ENCODE data around the gene FGFR1OP2. TPM values are rescaled to one million over a fixed set of nuclear protein-coding genes. Genes with fewer than 3 reads are reported as not detected.
"Not testable (repeated sequence)": the region's sequence is repeated elsewhere in the genome, so short reads cannot be mapped to it uniquely, and the experiment has no call there.

Gene FGFR1OP2
- 51.9 TPM for polyA plus RNA-seq (2012; ENCODE audit: missing spikeins)

DNA sequence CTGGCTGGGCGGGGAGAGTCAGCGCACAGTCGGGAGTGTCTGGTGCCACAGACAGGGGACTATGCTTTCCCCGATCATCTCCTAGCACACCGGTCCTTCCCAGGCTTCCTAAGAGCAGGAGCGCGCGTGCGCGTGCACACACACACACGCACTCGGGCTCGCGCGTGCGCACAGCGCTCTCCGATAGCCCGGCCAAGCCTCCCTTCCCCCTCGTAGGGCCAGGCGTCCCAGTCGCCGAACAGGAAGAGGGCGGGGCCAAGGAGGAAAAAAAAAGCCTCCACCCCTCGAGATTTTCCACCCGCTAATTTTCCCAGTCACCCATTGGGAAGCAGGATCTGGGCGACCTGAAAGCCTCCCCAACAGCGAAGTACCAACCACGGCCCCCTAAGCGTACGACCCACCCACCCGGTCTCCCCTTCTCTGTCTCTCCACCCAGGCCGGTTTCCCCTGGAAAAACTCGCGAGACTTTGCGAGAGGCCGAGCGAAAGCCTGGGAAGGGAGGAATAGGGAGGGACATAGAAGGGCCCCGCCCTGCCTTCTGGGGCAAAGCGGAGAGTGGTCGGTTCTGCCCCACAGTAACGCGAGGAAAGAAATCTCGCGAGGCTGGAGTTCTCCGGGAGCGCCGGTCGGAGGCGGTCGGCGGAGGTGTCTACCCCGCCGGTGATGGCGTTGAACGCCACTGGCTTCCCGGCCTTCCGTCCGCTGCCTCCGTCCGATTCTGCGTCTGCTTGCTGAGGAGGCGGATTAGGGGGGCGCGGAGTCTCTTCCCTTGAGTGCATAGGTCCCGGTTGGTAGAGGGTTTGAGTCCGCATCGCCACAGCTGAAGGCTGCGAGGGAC is at the start of gene FGFR1OP2, which contains the start of gene INTS13:
Gene FGFR1OP2 (plus strand): TSS at position 608 of the 838 bp plus-strand sequence. CDS start 15,689 bp downstream, outside the sequence.
Gene INTS13 (minus strand): TSS at position 119 of the 838 bp plus-strand sequence. CDS start 1,178 bp downstream, outside the sequence.
- TF ChIP-seq POLR2A (IDR thresholded peaks at IDR 0.05; ENCODE audit: low read depth, low read length) (peak; percentile 95), TAF1 (IDR thresholded peaks at IDR 0.05; ENCODE audit: borderline replicate concordance, low read depth, low read length) (peak; percentile 70), POLR2AphosphoS5 (IDR thresholded peaks at IDR 0.05; ENCODE audit: low read depth, low read length) (peak; percentile 93)
- peak; percentile 72 for DNase-seq (ENCODE audit: insufficient read length)
- FAIRE-seq = peak; percentile 94

GRCh38 chr12:26890784-26891183 is 47.5 kb upstream of the FGFR1OP2 start:
- FAIRE-seq = no peak
- TF ChIP-seq TAF1 (IDR thresholded peaks at IDR 0.05; ENCODE audit: borderline replicate concordance, low read depth, low read length) (no peak), POLR2AphosphoS5 (IDR thresholded peaks at IDR 0.05; ENCODE audit: low read depth, low read length) (no peak), POLR2A (IDR thresholded peaks at IDR 0.05; ENCODE audit: low read depth, low read length) (no peak)
- DNase-seq (ENCODE audit: insufficient read length) = no peak

GRCh38 chr12:26891704-26892103 is 46.6 kb upstream of the FGFR1OP2 start:
- DNase-seq (ENCODE audit: insufficient read length) (no peak), FAIRE-seq (no peak)
- TF ChIP-seq POLR2AphosphoS5 (IDR thresholded peaks at IDR 0.05; ENCODE audit: low read depth, low read length) = no peak
- TF ChIP-seq POLR2A (IDR thresholded peaks at IDR 0.05; ENCODE audit: low read depth, low read length) = no peak
- no peak for TF ChIP-seq TAF1 (IDR thresholded peaks at IDR 0.05; ENCODE audit: borderline replicate concordance, low read depth, low read length)

- no peak for TF ChIP-seq POLR2A (IDR thresholded peaks at IDR 0.05; ENCODE audit: low read depth, low read length)
- no peak for TF ChIP-seq TAF1 (IDR thresholded peaks at IDR 0.05; ENCODE audit: borderline replicate concordance, low read depth, low read length)
- DNase-seq (ENCODE audit: insufficient read length) (no peak), FAIRE-seq (no peak)
Measured at GRCh38 chr12:26895672-26896071, 42.6 kb upstream of the FGFR1OP2 start.

DNA sequence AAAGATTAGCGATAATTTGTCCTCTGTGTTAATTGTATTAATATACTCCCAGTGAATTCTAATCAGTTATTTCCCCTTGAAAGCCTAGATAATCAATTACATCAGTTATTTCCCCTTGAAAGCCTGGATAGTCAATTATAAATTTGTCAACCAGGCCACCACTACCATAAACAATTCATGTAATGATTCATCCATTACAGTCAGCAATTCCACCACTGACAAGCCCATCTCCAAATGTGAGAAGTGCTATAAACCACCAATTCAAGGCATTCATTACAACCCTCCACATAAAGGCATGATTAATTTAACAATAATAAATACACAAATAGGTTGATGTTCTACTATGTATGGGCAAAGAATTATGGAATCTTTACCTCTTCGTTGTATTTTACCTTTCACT is 41.4 kb upstream of the FGFR1OP2 start:
- no peak for TF ChIP-seq POLR2AphosphoS5 (IDR thresholded peaks at IDR 0.05; ENCODE audit: low read depth, low read length)
- TF ChIP-seq POLR2A (IDR thresholded peaks at IDR 0.05; ENCODE audit: low read depth, low read length) = no peak
- DNase-seq (ENCODE audit: insufficient read length) (no peak), FAIRE-seq (no peak)

DNA sequence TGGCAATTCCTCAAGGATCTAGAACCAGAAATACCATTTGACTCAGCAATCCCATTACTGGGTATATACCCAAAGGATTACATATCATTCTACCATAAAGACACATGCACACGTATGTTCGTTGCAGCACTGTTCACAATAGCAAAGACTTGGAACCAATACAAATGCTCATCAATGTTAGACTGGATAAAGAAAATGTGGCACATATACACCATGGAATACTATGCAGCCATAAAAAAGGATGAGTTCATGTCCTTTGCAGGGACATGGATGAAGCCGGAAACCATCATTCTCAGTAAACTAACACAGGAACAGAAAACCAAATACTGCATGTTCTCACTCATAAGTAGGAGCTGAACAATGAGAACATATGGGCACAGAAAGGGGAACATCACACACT is 34.9 kb upstream of the FGFR1OP2 start:
- not testable (repeated sequence) for FAIRE-seq; DNase-seq (ENCODE audit: insufficient read length)

DNA sequence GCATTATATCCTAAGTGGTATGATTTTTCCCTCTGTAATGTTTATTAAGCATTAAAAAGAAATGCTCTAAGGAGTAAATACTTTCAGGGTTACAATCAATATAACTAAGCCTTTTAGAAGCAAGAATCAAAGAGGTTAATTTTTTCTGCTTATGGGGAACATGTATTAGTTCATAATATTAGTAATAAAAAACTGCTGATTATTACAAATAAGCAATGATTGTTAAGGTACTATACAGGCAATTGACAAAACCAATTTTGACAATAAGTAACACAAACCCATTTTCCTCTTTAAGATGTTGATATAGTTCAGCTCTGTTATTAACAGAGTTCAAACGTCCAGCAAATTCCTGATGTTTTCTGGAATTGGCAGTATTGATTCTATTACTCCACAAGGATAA is 32.2 kb upstream of the FGFR1OP2 start:
- FAIRE-seq = no peak
- TF ChIP-seq TAF1 (IDR thresholded peaks at IDR 0.05; ENCODE audit: borderline replicate concordance, low read depth, low read length) = no peak
- TF ChIP-seq POLR2A (IDR thresholded peaks at IDR 0.05; ENCODE audit: low read depth, low read length) = no peak
- no peak for TF ChIP-seq POLR2AphosphoS5 (IDR thresholded peaks at IDR 0.05; ENCODE audit: low read depth, low read length)

GRCh38 chr12:26906704-26907103 is 31.6 kb upstream of the FGFR1OP2 start:
- DNase-seq (ENCODE audit: insufficient read length) (no peak), FAIRE-seq (no peak)
- TF ChIP-seq POLR2AphosphoS5 (IDR thresholded peaks at IDR 0.05; ENCODE audit: low read depth, low read length) = no peak
- no peak for TF ChIP-seq POLR2A (IDR thresholded peaks at IDR 0.05; ENCODE audit: low read depth, low read length)
- no peak for TF ChIP-seq TAF1 (IDR thresholded peaks at IDR 0.05; ENCODE audit: borderline replicate concordance, low read depth, low read length)

More for the DNA sequence above, 32.2 kb upstream of the FGFR1OP2 start:
- DNase-seq (ENCODE audit: insufficient read length) = no peak

GRCh38 chr12:26918321-26919215 is 19.7 kb upstream of the FGFR1OP2 start:
- DNase-seq (ENCODE audit: insufficient read length) (no peak), FAIRE-seq (no peak)
- TF ChIP-seq POLR2AphosphoS5 (IDR thresholded peaks at IDR 0.05; ENCODE audit: low read depth, low read length) (no peak), POLR2A (IDR thresholded peaks at IDR 0.05; ENCODE audit: low read depth, low read length) (no peak), TAF1 (IDR thresholded peaks at IDR 0.05; ENCODE audit: borderline replicate concordance, low read depth, low read length) (no peak)

GRCh38 chr12:26919216-26919555 is 19.1 kb upstream of the FGFR1OP2 start:
- TF ChIP-seq POLR2A (IDR thresholded peaks at IDR 0.05; ENCODE audit: low read depth, low read length) (no peak), POLR2AphosphoS5 (IDR thresholded peaks at IDR 0.05; ENCODE audit: low read depth, low read length) (no peak), TAF1 (IDR thresholded peaks at IDR 0.05; ENCODE audit: borderline replicate concordance, low read depth, low read length) (no peak)
- FAIRE-seq (no peak), DNase-seq (ENCODE audit: insufficient read length) (no peak)

DNA sequence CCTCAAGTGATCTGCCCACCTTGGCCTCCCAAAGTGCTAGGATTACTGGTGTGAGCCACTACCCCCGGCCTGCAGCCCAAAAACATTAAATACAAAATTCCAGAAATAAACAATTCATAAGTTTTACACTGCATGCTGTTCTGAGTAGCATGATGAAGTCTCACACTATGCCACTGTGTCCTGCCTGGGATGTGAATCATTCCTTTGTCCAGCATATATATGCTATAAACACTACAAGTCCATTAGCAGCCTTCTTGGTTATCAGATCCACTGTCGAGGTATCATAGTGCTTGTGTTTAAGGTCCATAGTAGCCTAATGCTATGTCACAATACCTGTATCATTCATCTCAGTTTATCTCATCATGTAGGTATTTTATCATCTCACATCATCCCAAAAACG is 16.4 kb upstream of the FGFR1OP2 start:
- no peak for DNase-seq (ENCODE audit: insufficient read length)
- TF ChIP-seq POLR2AphosphoS5 (IDR thresholded peaks at IDR 0.05; ENCODE audit: low read depth, low read length) (no peak), POLR2A (IDR thresholded peaks at IDR 0.05; ENCODE audit: low read depth, low read length) (no peak), TAF1 (IDR thresholded peaks at IDR 0.05; ENCODE audit: borderline replicate concordance, low read depth, low read length) (no peak)
- FAIRE-seq = no peak
